Measurements from ENCODE around the gene LGALS7. TPM values are rescaled to one million over a fixed set of nuclear protein-coding genes. Genes with fewer than 3 reads are reported as not detected.
"Not testable (repeated sequence)": the region's sequence is repeated elsewhere in the genome, so short reads cannot be mapped to it uniquely, and the experiment has no call there.

LGALS7 gene
- total RNA-seq, 3 donors from 2014 or later (not counting 1 experiment from before 2014, with no cell fraction given), result not detected

DNA sequence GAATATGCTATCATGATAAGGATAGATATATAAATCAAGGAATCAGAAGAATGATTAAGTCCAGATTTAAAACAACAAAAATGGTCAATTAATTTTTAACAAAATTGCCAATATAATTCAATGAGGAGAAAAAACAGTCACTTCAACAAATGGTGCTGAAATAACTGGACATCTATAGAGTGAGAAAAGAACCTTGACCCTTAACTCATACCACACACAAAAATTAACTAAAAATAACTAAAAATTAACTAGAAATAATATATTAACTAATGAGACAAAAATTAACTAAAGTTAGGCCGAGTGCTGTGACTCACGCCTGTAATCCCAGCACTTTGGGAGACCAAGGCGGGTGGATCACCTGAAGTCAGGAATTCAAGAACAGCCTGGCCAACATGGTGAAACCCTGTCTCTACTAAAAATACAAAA is 9.5 kb downstream of the LGALS7 start:
- Mint-ChIP-seq H3K36me3 (no peaks in the 10 kb centered on the region), H3K4me1 (no peaks in the 10 kb centered on the region), H3K9me3 (no peaks in the 10 kb centered on the region), H3K27me3 (ENCODE audit: low read depth in 2 of 2) (no peaks in the 10 kb centered on the region), H3K27ac (no peak overlapping the region), H3K4me3 (no peak overlapping the region)
- ATAC-seq (no peak), DNase-seq (no peak)
- Histone ChIP-seq H3K27me3 (ENCODE audit: control insufficient read depth, insufficient read depth, low read length) (no peaks in the 10 kb centered on the region), H3K9me3 (ENCODE audit: control insufficient read depth, insufficient read depth, low read length) (no peaks in the 10 kb centered on the region), H3K27ac (ENCODE audit: low read length) (no peak overlapping the region), H3K4me3 (ENCODE audit: low read length) (no peak overlapping the region), H3K4me1 (ENCODE audit: control insufficient read depth, insufficient read depth, low read length) (no peaks in the 10 kb centered on the region), H3K36me3 (ENCODE audit: control insufficient read depth, insufficient read depth, low read length) (no peaks in the 10 kb centered on the region)
- intact Hi-C loops (cut with micrococcal nuclease), result loop anchor here (10.0 kb wide), 1 partner anchor 171 kb away; the partner anchor contains the start of genes MRPS12 and SARS2
- TF ChIP-seq, protein P1, sequence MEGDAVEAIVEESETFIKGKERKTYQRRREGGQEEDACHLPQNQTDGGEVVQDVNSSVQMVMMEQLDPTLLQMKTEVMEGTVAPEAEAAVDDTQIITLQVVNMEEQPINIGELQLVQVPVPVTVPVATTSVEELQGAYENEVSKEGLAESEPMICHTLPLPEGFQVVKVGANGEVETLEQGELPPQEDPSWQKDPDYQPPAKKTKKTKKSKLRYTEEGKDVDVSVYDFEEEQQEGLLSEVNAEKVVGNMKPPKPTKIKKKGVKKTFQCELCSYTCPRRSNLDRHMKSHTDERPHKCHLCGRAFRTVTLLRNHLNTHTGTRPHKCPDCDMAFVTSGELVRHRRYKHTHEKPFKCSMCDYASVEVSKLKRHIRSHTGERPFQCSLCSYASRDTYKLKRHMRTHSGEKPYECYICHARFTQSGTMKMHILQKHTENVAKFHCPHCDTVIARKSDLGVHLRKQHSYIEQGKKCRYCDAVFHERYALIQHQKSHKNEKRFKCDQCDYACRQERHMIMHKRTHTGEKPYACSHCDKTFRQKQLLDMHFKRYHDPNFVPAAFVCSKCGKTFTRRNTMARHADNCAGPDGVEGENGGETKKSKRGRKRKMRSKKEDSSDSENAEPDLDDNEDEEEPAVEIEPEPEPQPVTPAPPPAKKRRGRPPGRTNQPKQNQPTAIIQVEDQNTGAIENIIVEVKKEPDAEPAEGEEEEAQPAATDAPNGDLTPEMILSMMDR (IDR thresholded peaks at IDR 0.05), result no peak
- WGBS (ENCODE audit: insufficient coverage), result 100% methylated on average over 3 of the region's 3 CpGs

DNA sequence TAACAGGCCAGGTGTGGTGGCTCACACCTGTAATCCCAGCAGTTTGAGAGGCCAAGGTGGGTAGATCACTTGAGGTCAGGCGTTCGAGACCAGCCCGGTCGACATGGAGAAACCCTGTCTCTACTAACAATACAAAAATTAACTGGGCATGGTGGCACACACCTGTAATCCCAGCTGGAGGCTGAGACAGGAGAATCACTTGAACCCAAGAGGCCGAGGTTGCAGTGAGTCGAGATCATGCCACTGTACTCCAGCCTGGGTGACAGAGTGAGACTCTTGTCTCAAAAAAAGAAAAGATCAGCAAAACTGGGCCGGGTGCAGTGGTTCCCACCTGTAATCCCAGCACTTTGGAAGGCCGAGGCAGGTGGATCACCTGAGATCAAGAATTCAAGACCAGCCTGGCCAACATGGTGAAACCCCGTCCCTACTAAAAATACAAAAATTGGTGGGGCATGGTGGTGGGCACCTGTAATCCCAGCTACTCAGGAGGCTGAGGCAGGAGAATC is 11.4 kb downstream of the LGALS7 start:
- H3K27ac Mint-ChIP-seq, H3K36me3 Mint-ChIP-seq: not testable (repeated sequence)
- intact Hi-C loops (cut with micrococcal nuclease), result loop anchor here (10.0 kb wide), 1 partner anchor 173 kb away; the partner anchor contains the start of genes MRPS12 and SARS2

DNA sequence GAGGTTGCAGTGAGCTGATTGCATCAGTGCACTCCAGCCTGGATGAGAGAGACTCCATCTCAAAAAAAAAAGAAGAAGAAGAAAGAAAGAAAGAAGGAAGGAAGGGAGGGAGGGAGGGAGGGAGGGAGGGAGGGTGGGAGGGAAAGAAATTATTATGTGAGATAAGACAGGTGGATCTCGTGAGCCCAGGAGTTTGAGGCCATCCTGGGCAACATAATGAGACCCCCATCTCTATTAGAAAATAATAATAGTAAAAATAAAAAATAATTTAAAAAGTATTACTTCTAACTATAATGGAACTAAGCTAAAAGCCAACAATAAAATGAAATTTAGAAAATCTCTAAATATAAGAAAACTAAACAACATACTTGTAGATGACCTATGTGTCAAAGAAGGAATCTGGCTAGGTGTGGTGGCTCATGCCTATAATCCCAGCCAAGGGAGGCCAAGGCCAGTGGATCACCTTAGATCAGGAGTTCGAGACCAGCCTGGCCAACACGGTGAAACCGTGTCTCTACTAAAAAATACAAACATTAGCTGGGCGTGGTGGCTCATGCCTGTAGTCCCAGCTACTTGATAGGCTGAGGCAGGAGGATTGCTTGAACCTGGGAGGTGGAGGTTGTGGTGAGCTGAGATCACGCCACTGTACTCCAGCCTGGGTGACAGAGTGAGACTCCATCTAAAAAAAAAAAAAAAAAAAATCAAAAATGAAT is 12.4 kb downstream of the LGALS7 start:
- not testable (repeated sequence) for H3K27ac Mint-ChIP-seq; H3K36me3 ChIP-seq (ENCODE audit: control insufficient read depth, insufficient read depth, low read length); H3K27me3 Mint-ChIP-seq (ENCODE audit: low read depth in 2 of 2); H3K9me3 Mint-ChIP-seq; H3K36me3 Mint-ChIP-seq; H3K9me3 ChIP-seq (ENCODE audit: control insufficient read depth, insufficient read depth, low read length); H3K4me1 Mint-ChIP-seq; H3K27me3 ChIP-seq (ENCODE audit: control insufficient read depth, insufficient read depth, low read length); ATAC-seq; DNase-seq; H3K4me3 ChIP-seq (ENCODE audit: low read length); H3K27ac ChIP-seq (ENCODE audit: low read length); H3K4me1 ChIP-seq (ENCODE audit: control insufficient read depth, insufficient read depth, low read length); H3K4me3 Mint-ChIP-seq
- 78% methylated on average over 4 of the region's 6 CpGs for WGBS (ENCODE audit: insufficient coverage)
- intact Hi-C loops (cut with micrococcal nuclease), result loop anchor here (10.0 kb wide), 1 partner anchor 174 kb away; the partner anchor contains the start of genes MRPS12 and SARS2

More for the DNA sequence above, 11.4 kb downstream of the LGALS7 start:
- not testable (repeated sequence) for H3K27me3 ChIP-seq (ENCODE audit: control insufficient read depth, insufficient read depth, low read length); H3K9me3 ChIP-seq (ENCODE audit: control insufficient read depth, insufficient read depth, low read length); H3K4me1 ChIP-seq (ENCODE audit: control insufficient read depth, insufficient read depth, low read length); H3K4me3 Mint-ChIP-seq; H3K36me3 ChIP-seq (ENCODE audit: control insufficient read depth, insufficient read depth, low read length); H3K27ac ChIP-seq (ENCODE audit: low read length); DNase-seq; ATAC-seq; H3K27me3 Mint-ChIP-seq (ENCODE audit: low read depth in 2 of 2); H3K4me1 Mint-ChIP-seq; H3K4me3 ChIP-seq (ENCODE audit: low read length); H3K9me3 Mint-ChIP-seq
- 97% methylated on average over 9 of the region's 9 CpGs for WGBS (ENCODE audit: insufficient coverage)

DNA sequence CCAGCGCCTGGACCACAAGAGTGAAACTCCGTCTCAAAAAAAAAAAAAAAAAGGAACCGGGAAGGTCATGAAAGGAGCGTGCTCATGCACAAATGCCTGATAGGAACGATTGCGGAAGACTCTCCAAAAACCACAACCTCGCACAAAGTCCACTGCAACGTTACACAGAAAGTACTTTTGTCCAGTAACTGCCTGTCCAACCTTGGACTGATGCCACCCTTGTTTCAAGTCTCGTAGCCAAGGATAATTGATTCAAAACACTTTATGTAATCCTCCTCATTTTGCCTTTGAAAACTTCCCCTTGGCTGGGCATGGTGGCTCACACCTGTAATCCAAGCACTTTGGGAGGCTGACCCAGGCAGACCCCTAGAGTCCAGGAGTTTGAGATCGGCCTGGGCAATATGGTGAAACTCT is 13.7 kb downstream of the LGALS7 start:
- H3K9me3 ChIP-seq (ENCODE audit: control insufficient read depth, insufficient read depth, low read length), result no peaks in the 10 kb centered on the region
- Mint-ChIP-seq H3K27ac (no peak overlapping the region), H3K4me1 (no peaks in the 10 kb centered on the region), H3K4me3 (no peak overlapping the region), H3K36me3 (no peaks in the 10 kb centered on the region), H3K9me3 (no peaks in the 10 kb centered on the region), H3K27me3 (ENCODE audit: low read depth in 2 of 2) (no peaks in the 10 kb centered on the region)
- DNase-seq (no peak), ATAC-seq (no peak)
- no peaks in the 10 kb centered on the region for H3K4me1 ChIP-seq (ENCODE audit: control insufficient read depth, insufficient read depth, low read length)
- no peak overlapping the region for H3K27ac ChIP-seq (ENCODE audit: low read length)
- no peak overlapping the region for H3K4me3 ChIP-seq (ENCODE audit: low read length)
- TF ChIP-seq, protein P1 (IDR thresholded peaks at IDR 0.05), result no peak
- intact Hi-C loops (cut with micrococcal nuclease), result loop anchor here (10.0 kb wide), 1 partner anchor 175 kb away; the partner anchor contains the start of genes MRPS12 and SARS2
- no peaks in the 10 kb centered on the region for H3K36me3 ChIP-seq (ENCODE audit: control insufficient read depth, insufficient read depth, low read length)
- 79% methylated on average over 10 of the region's 10 CpGs for WGBS (ENCODE audit: insufficient coverage)
- no peaks in the 10 kb centered on the region for H3K27me3 ChIP-seq (ENCODE audit: control insufficient read depth, insufficient read depth, low read length)

DNA sequence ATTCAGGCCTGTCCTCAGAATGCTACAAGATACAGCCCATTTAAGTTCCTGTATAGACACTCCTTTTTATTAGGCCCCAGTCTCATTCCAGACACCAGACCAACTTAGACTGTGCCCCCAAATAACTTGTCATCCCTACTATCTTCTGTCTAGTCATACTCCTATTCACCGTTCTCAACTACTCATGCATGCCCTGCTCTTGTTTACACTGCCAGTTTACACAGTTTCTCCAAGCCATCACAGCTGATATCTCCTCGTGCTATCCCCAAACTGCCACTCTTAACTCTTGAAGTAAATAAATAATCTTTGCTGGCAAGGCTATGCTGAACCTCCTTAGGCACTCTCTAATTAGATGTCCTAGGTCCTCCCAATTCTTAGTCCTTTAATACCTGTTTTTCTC is 19.1 kb downstream of the LGALS7 start:
- H3K27me3 ChIP-seq (ENCODE audit: control insufficient read depth, insufficient read depth, low read length); H3K4me3 Mint-ChIP-seq; H3K4me1 ChIP-seq (ENCODE audit: control insufficient read depth, insufficient read depth, low read length); H3K27me3 Mint-ChIP-seq (ENCODE audit: low read depth in 2 of 2); DNase-seq; H3K36me3 Mint-ChIP-seq; H3K4me3 ChIP-seq (ENCODE audit: low read length); H3K27ac Mint-ChIP-seq; H3K27ac ChIP-seq (ENCODE audit: low read length); ATAC-seq; H3K4me1 Mint-ChIP-seq; H3K36me3 ChIP-seq (ENCODE audit: control insufficient read depth, insufficient read depth, low read length); H3K9me3 ChIP-seq (ENCODE audit: control insufficient read depth, insufficient read depth, low read length); H3K9me3 Mint-ChIP-seq; intact Hi-C loops (cut with micrococcal nuclease): not testable (repeated sequence)
- WGBS (ENCODE audit: insufficient coverage), result no CpG with 5 or more reads among the region's 2 CpGs

DNA sequence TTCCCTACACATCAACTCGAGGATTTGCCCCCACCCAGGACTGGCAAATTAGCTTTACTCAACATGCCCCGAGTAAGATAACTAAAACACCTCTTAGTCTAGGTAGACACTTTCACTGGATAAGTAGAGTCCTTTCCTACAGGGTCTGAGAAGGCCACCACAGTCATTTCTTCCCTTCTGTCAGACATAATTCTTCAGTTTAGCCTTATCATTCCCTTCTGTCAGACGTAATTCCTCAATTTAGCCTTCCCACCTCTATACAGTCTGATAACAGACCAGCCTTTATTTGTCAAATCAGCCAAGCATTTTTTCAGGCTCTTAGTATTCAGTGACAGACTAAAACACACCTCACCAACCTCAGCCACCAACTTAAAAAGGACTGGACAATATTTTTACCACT is 19.5 kb downstream of the LGALS7 start:
- H3K4me3 ChIP-seq (ENCODE audit: low read length); DNase-seq; H3K27ac Mint-ChIP-seq; H3K4me1 ChIP-seq (ENCODE audit: control insufficient read depth, insufficient read depth, low read length); intact Hi-C loops (cut with micrococcal nuclease); H3K9me3 ChIP-seq (ENCODE audit: control insufficient read depth, insufficient read depth, low read length); H3K27ac ChIP-seq (ENCODE audit: low read length); H3K36me3 Mint-ChIP-seq; H3K36me3 ChIP-seq (ENCODE audit: control insufficient read depth, insufficient read depth, low read length); H3K4me1 Mint-ChIP-seq; H3K27me3 Mint-ChIP-seq (ENCODE audit: low read depth in 2 of 2); ATAC-seq; H3K4me3 Mint-ChIP-seq; H3K27me3 ChIP-seq (ENCODE audit: control insufficient read depth, insufficient read depth, low read length); H3K9me3 Mint-ChIP-seq: not testable (repeated sequence)
- 89% methylated on average over 3 of the region's 3 CpGs for WGBS (ENCODE audit: insufficient coverage)
